HCT116 (cell line): ENCODE results near the gene GLTP. TPM values are rescaled to one million over a fixed set of nuclear protein-coding genes. Genes with fewer than 3 reads are reported as not detected.

Experiments used
- ATAC-seq: fragments of 200-7000 bp; cut with Tn5 transposase; 2 replicates; pipeline ENCODE4 v1.9.1; 2020; ENCODE audit warnings: mild to moderate bottlenecking, moderate library complexity
- BruUV-seq: library from RNA; stranded (reverse); fragments of 400-500 nt; replicated peaks from 2 replicates; lab custom pipeline; 2021; lab: Mats Ljungman, UMichigan
- CTCF ChIA-PET: fragments of 300-600 bp; sonication (Branson Sonifier 250); formaldehyde crosslinking; loops from one replicate; lab custom pipeline; 2021; ENCODE audit warnings: antibody characterized with exemption; lab: Charles Lee
- POLR2A ChIA-PET: fragments of 300-600, 350-600 bp; sonication (Branson Sonifier 250); formaldehyde crosslinking; loops from one replicate; lab custom pipeline; 2021; ENCODE audit warnings: antibody characterized with exemption; lab: Charles Lee
- RAD21 ChIA-PET, 2 experiments: fragments of 300-600 bp; sonication (Branson Sonifier 250); formaldehyde crosslinking; loops; one replicate each; lab custom pipeline; 2023; ENCODE audit warnings: low total read pairs in 2 of 2; ENCODE audit not compliant: uncharacterized antibody in 2 of 2, unreplicated experiment in 2 of 2, low non-redundant PET in 1 of 2; lab: Charles Lee
- DNase-seq: peaks from one replicate; pipeline ENCODE4 v3.0.0-alpha.2; 2010; ENCODE audit warnings: low read depth, low spot score
- H2AFZ ChIP-seq: fragments of 200-600 bp; shearing (Covaris generic), sonication (generic); 2 replicates; pipeline ENCODE4 v1.6.1; 2017; ENCODE audit warnings: low read depth, mixed run types, mixed read lengths, antibody characterized with exemption, low read length; ENCODE audit not compliant: poor library complexity, severe bottlenecking
- H3K27ac ChIP-seq: 2 replicates; pipeline ENCODE4 v1.5.1; 2012; ENCODE audit warnings: low read depth, low read length
- H3K27me3 ChIP-seq: fragments of 200-600 bp; sonication (generic); 2 replicates; pipeline ENCODE4 v1.6.1; 2016; ENCODE audit warnings: mixed run types, low read length, mixed read lengths; ENCODE audit not compliant: insufficient read depth
- H3K36me3 ChIP-seq, 2 experiments: fragments of 200-500 bp in 1 of 2; fragments of 200-600 bp in 1 of 2; sonication (Bioruptor generic) in 1 of 2; sonication (generic) in 1 of 2; 2 replicates each; pipeline versions ENCODE4 v1.5.1 to v1.6.1; 2014 to 2016; ENCODE audit warnings: low read length in 2 of 2, inconsistent platforms in 1 of 2, mixed read lengths in 1 of 2, mixed run types in 1 of 2; ENCODE audit not compliant: insufficient read depth in 2 of 2, control insufficient read depth in 1 of 2
- H3K4me1 ChIP-seq, 2 experiments: fragments of 200-600 bp in 1 of 2; sonication (generic) in 1 of 2; 2 replicates each; pipeline versions ENCODE4 v1.5.1 to v1.6.1; 2012 to 2017; ENCODE audit warnings: low read length in 2 of 2, inconsistent platforms in 1 of 2, mild to moderate bottlenecking in 1 of 2, mixed read lengths in 1 of 2, mixed run types in 1 of 2, moderate library complexity in 1 of 2; ENCODE audit not compliant: insufficient read depth in 2 of 2, control insufficient read depth in 1 of 2
- H3K4me2 ChIP-seq: fragments of 200-600 bp; sonication (generic); 2 replicates; pipeline ENCODE4 v1.6.1; 2017; ENCODE audit warnings: mixed run types, low read length, mixed read lengths
- H3K4me3 ChIP-seq, 2 experiments: fragments of 200-600 bp in 1 of 2; sonication (generic) in 1 of 2; replicated peaks in 1 of 2; 2 replicates each; pipeline ENCODE4 v1.5.1; 2011 to 2016; ENCODE audit warnings: low read length in 2 of 2, control low read depth in 1 of 2, low read depth in 1 of 2, mild to moderate bottlenecking in 1 of 2, mixed read lengths in 1 of 2, mixed run types in 1 of 2
- H3K79me2 ChIP-seq: fragments of 200-600 bp; sonication (generic); 2 replicates; pipeline ENCODE4 v1.6.1; 2017; ENCODE audit warnings: mild to moderate bottlenecking, mixed run types, low read length, moderate library complexity, mixed read lengths; ENCODE audit not compliant: insufficient read depth
- H3K9ac ChIP-seq: fragments of 200-600 bp; sonication (generic); 2 replicates; pipeline ENCODE4 v1.6.1; 2016; ENCODE audit warnings: low read length, mixed read lengths
- H3K9me2 ChIP-seq: fragments of 200-600 bp; sonication (generic), shearing (Covaris generic); 2 replicates; pipeline ENCODE4 v1.6.1; 2017; ENCODE audit warnings: mixed run types, mild to moderate bottlenecking, moderate library complexity; ENCODE audit not compliant: insufficient read depth
- H3K9me3 ChIP-seq, 2 experiments: fragments of 200-500 bp in 1 of 2; fragments of 200-600 bp in 1 of 2; sonication (Bioruptor generic) in 1 of 2; sonication (generic) in 1 of 2; 2 replicates each; pipeline ENCODE4 v1.6.1; 2014 to 2017; ENCODE audit warnings: low read length in 2 of 2, mixed read lengths in 2 of 2, inconsistent platforms in 1 of 2, low read depth in 1 of 2, mild to moderate bottlenecking in 1 of 2, mixed run types in 1 of 2, moderate library complexity in 1 of 2; ENCODE audit not compliant: control insufficient read depth in 1 of 2, insufficient read depth in 1 of 2
- H4K20me1 ChIP-seq: fragments of 200-600 bp; sonication (generic), shearing (Covaris generic); 2 replicates; pipeline ENCODE4 v1.6.1; 2017; ENCODE audit warnings: mixed run types, mild to moderate bottlenecking, moderate library complexity; ENCODE audit not compliant: insufficient read depth
- CTCF ChIP-seq, 3 experiments: fragments of 200-600 bp in 1 of 3; sonication (generic) in 1 of 3; IDR thresholded peaks in 2 of 3; conservative IDR thresholded peaks in 1 of 3; 2 replicates each; pipeline ENCODE4 v1.5.1; 2012 to 2017; ENCODE audit warnings: low read depth in 2 of 3, low read length in 2 of 3, antibody characterized with exemption in 1 of 3, borderline replicate concordance in 1 of 3, control low read depth in 1 of 3, mild to moderate bottlenecking in 1 of 3, mixed read lengths in 1 of 3, mixed run types in 1 of 3, moderate library complexity in 1 of 3; ENCODE audit not compliant: insufficient read depth in 1 of 3
- EZH2phosphoT487 ChIP-seq: fragments of 200-600 bp; IDR thresholded peaks from 2 replicates; pipeline ENCODE4 v1.6.1; 2018; ENCODE audit warnings: antibody characterized with exemption, borderline replicate concordance
- FOSL1 ChIP-seq: IDR thresholded peaks from 2 replicates; pipeline ENCODE4 v1.6.1; 2012; ENCODE audit warnings: low read depth
- POLR2A ChIP-seq: IDR thresholded peaks from 2 replicates; pipeline ENCODE4 v1.7.0; 2011; ENCODE audit warnings: borderline replicate concordance; ENCODE audit not compliant: insufficient read depth, insufficient read length; ENCODE audit errors: extremely low read depth
- RAD21 ChIP-seq: IDR thresholded peaks from 2 replicates; pipeline ENCODE4 v1.6.1; 2012; ENCODE audit warnings: low read depth, mild to moderate bottlenecking
- REST ChIP-seq: IDR thresholded peaks from 2 replicates; pipeline ENCODE4 v1.6.1; 2012; ENCODE audit warnings: low read depth
- SP1 ChIP-seq: IDR thresholded peaks from 2 replicates; pipeline ENCODE4 v1.6.1; 2012; ENCODE audit warnings: low read depth
- ZFX ChIP-seq: fragments of 450-650 bp; IDR thresholded peaks from 2 replicates; pipeline ENCODE4 v1.6.1; 2017
- intact Hi-C: fragments of 100-400 bp; cut with micrococcal nuclease; formaldehyde crosslinking; loops from 2 replicates; pipeline ENCODE4 v1.10.0; 2022
- total RNA-seq: library from RNA; stranded (reverse); gene quantifications from one replicate; pipeline ENCODE4 v1.2.1, GENCODE V29; 2021; ENCODE audit not compliant: unreplicated experiment

The GLTP gene
- total RNA-seq, 1 experiment from 2014 or later: 26.6 TPM

- peaks cover 11 to 16% of the 10 kb centered on the region in 2 experiments for H3K4me1 ChIP-seq
- POLR2A ChIA-PET: no interaction called here
- peaks cover 23% of the 10 kb centered on the region for H3K79me2 ChIP-seq
- no peak for DNase-seq
- H4K20me1 ChIP-seq: no peaks in the 10 kb centered on the region
- intact Hi-C loops: no loop called here
- RAD21 ChIA-PET: no interaction called here
- no peak overlapping the region for H3K27ac ChIP-seq
- no peaks in the 10 kb centered on the region for H3K9me3 ChIP-seq
- CTCF ChIA-PET: no interaction called here
- H3K9me2 ChIP-seq: no peaks in the 10 kb centered on the region
- no peaks in the 10 kb centered on the region for H3K27me3 ChIP-seq
- ATAC-seq: no peak
- TF ChIP-seq REST (no peak), ZFX (no peak), RAD21 (no peak), FOSL1 (no peak), POLR2A (no peak), EZH2phosphoT487 (no peak), SP1 (no peak), CTCF (IDR thresholded peaks at IDR 0.05 in 2 of 3, conservative IDR thresholded peaks at IDR 0.05 in 1 of 3; ENCODE audit: borderline replicate concordance in 1 of 3, insufficient read depth in 1 of 3, low read depth in 2 of 3, low read length in 2 of 3) (no peak)
- TF ChIP-seq, all 23 proteins: peak for 0
- Histone ChIP-seq H3K4me2 (no peak overlapping the region), H2AFZ (no peak overlapping the region), H3K4me3 (no peak overlapping the region), H3K36me3 (no peaks in the 10 kb centered on the region), H3K9ac (no peak overlapping the region)
- no TSS peak for BruUV-seq
These were observed 6.7 kb downstream of the GLTP start for GRCh38 chr12:109873653-109874052.
